GM20000 (cell line): ENCODE measurements around the gene LPP.

Experiments
- DNase-seq: peaks from one replicate; pipeline ENCODE4 v3.0.0; 2012; ENCODE audit warnings: low spot score
- CTCF ChIP-seq: IDR thresholded peaks from 2 replicates; pipeline ENCODE4 v1.5.1; 2012; ENCODE audit warnings: mild to moderate bottlenecking, control low read depth; ENCODE audit errors: extremely low read depth, missing control alignments

Gene LPP

DNA sequence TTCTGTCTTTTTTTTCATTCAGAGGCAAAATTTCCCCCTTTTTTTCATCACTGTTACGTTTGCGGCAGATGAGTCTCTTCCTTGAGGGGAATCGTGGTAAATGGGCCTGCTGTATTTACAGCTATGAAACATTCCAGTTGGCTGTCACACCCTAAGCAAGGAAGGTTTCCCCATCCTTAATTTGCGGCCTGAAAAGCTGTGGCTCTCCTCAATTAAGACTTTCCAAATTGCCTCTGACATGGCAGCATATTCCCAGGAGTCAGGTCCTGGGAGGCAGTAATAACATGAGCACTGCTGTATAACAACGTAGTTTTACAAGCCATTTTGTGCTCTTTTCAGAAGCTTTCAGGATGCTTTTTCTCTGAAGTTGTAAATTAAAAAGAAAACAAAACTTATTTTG, 420.9 kb downstream of the LPP start:
- no peak for DNase-seq
- TF ChIP-seq CTCF, result no peak

- no peak for TF ChIP-seq CTCF
- no peak for DNase-seq
Observed at GRCh38 chr3:188575501-188575900, 421.5 kb downstream of the LPP start.

GRCh38 chr3:188577539-188577938, 423.6 kb downstream of the LPP start:
- no peak for TF ChIP-seq CTCF
- no peak for DNase-seq

- no peak for DNase-seq
- no peak for TF ChIP-seq CTCF
Observed at GRCh38 chr3:188578576-188579363, 424.8 kb downstream of the LPP start.

- no peak for TF ChIP-seq CTCF
- DNase-seq, result no peak
Observed at GRCh38 chr3:188580223-188580622, 426.3 kb downstream of the LPP start.

DNA sequence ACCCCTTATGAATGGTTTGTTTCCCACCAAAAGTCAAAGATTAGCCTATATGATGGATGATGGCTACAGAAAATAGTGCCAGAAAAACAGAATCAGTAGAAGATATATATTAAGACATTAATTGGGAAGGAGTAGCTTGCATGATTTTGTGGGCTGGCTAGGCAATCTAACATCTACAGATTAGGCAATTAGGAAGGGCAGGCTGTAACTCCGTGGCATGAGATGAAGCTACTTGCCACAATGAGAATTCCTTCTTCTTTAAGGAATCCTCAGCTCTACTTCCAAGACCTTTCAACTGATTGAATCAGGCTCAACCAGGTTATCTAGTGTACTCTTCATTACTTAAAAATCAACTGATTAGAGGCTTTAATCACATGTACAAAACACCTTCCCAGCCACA, 426.7 kb downstream of the LPP start:
- DNase-seq, result no peak
- no peak for TF ChIP-seq CTCF

DNA sequence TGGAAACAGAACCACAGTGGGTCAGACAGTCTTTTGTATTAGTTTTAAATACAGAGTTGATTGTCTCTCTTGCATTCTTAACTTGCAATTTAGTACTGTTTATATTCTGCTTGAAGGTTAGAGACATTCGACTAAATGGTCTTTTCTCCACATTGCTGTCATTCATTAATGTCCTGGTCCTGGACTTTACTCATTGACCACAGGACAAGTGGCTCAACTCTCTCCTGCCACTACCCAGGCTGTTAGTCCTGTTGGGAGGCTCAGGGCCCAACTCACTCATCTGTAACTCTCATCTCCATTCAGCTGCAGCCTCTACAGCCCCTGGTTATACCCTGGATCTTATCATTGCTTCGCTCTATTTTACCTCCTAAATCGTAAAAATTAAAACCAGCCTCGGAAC, 427.4 kb downstream of the LPP start:
- TF ChIP-seq CTCF, result no peak
- no peak for DNase-seq
